ENCODE results near the gene PRKG1.
"Not testable (repeated sequence)": the region's sequence is repeated elsewhere in the genome, so short reads cannot be mapped to it uniquely, and the experiment has no call there.

PRKG1 gene

GRCh38 chr10:51250278-51250920, 176.1 kb downstream of the PRKG1 start:
- no peak overlapping the region for H3K4me3 ChIP-seq (ENCODE audit: low read depth, low read length)
- TF ChIP-seq, protein P1, sequence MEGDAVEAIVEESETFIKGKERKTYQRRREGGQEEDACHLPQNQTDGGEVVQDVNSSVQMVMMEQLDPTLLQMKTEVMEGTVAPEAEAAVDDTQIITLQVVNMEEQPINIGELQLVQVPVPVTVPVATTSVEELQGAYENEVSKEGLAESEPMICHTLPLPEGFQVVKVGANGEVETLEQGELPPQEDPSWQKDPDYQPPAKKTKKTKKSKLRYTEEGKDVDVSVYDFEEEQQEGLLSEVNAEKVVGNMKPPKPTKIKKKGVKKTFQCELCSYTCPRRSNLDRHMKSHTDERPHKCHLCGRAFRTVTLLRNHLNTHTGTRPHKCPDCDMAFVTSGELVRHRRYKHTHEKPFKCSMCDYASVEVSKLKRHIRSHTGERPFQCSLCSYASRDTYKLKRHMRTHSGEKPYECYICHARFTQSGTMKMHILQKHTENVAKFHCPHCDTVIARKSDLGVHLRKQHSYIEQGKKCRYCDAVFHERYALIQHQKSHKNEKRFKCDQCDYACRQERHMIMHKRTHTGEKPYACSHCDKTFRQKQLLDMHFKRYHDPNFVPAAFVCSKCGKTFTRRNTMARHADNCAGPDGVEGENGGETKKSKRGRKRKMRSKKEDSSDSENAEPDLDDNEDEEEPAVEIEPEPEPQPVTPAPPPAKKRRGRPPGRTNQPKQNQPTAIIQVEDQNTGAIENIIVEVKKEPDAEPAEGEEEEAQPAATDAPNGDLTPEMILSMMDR (IDR thresholded peaks at IDR 0.05; ENCODE audit: low read depth, low read length) = no peak

DNA sequence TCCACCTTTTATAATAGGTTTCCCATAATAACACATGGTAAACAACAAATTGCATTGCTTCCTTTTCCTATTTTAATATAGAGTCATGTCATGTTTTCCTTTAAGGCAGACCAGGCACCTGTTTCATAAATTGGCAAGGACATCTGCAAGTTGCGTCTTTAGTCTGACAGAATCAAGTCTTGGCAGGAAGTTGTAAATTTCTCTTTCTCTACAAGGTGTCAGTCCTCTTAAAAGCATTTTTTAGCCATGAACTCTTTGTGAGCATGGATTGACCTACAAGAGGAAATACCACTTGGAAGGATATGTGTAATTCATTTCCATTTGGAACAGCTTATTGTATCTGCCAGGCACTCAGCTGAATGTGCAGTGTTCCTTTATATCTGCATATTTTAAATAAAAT, 176.8 kb downstream of the PRKG1 start:
- H3K4me3 ChIP-seq (ENCODE audit: low read depth, low read length) = no peak overlapping the region
- TF ChIP-seq, protein P1 (IDR thresholded peaks at IDR 0.05; ENCODE audit: low read depth, low read length) = no peak

DNA sequence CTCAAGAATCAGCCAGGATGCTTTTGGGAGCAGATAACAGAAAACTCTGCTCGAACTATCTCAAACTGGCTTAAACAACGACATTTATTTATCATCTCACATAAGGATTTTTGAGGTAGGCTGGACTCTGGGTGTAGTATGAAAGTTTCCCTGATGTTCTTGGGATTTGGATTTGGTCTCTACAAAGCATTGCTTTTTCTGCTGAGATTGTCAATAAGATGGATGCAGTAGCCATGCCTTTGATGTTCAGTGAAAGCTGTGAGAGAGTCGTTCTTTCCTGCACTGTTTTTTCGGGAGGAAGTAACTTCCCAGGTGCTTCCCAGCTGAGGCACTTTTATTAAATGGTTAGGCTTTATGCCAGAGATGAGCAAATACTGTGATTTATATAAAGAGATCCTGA, 181.1 kb downstream of the PRKG1 start:
- TF ChIP-seq, protein P1 (IDR thresholded peaks at IDR 0.05; ENCODE audit: low read depth, low read length) = no peak
- no peak overlapping the region for H3K4me3 ChIP-seq (ENCODE audit: low read depth, low read length)

DNA sequence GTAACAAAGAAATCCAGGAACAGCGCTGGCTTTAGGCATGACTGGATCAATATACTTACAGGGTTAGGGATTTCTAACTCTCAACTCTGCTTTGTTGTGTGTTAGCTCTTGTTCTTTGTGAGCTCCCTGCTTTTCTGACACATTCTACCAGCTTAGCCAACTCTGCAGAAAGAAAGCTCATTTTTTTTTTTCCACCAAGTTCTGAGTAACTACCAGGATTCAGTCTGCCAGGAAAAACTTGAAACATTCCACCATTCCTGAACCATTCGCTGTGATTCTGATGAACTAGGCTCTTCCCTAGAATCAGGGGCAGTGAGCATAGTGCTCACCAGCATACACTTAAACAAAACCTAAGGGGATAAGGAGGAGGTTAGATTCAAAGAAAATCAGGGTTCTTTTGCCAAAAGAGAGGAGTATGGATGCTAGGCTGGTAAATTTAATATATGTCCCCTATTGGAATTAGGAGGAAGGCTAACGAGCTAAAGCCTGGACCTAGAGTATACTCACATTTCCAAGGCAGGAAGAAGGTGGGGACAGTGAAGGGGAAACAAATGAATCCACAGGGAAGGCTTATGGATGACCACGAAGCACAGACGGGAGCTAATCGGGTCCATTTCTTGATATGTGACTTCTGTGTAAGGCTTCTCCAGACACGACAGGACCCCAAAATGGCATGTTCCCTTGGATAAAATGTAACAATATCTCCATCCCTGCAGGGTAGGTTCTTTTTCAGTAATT, 183.4 kb downstream of the PRKG1 start:
- no peak overlapping the region for H3K4me3 ChIP-seq (ENCODE audit: low read depth, low read length)
- TF ChIP-seq, protein P1 (IDR thresholded peaks at IDR 0.05; ENCODE audit: low read depth, low read length) = no peak

DNA sequence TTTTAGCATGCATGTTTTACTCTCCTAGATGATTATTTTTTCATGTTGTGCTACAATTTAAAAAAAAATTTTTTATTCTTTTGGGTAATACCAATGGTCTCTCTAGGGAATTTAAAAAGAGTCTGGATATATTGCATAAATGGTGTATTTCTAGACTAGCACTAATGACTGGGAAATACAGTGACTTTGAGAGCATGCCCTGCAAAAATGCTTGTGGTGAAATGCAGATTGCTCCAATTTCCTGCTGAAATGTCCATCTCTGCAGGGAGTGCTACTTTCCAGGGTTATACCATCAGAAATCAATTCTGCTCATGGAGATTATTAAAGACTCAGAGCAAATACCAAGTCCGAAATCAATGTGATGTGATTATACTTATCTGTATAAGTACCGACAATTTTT, 186.1 kb downstream of the PRKG1 start:
- no peak overlapping the region for H3K4me3 ChIP-seq (ENCODE audit: low read depth, low read length)
- TF ChIP-seq, protein P1 (IDR thresholded peaks at IDR 0.05; ENCODE audit: low read depth, low read length) = no peak

DNA sequence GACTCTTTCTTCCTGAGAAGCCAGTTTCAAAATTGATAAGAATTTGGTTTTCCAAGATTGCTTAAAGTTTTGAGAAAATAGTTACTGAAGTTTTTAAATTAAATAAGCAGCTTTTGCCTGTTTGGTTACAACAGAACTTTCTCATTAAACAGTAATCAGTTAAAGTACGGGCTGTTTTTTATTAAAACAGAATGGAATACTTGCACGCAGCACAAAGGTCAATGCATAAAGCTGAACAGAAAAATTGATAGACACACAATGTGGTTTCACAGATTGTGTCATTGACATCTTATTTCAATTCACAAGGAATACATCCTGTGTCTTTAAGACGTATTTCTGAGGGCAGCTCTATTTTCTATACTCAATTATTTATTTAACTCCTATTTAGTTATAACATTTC, 192.2 kb downstream of the PRKG1 start:
- no peak overlapping the region for H3K4me3 ChIP-seq (ENCODE audit: low read depth, low read length)
- TF ChIP-seq, protein P1 (IDR thresholded peaks at IDR 0.05; ENCODE audit: low read depth, low read length) = no peak

- H3K4me3 ChIP-seq (ENCODE audit: low read depth, low read length) = not testable (repeated sequence)
Observed at GRCh38 chr10:51267980-51268570, 193.8 kb downstream of the PRKG1 start.
